RWPE1 (cell line): ENCODE measurements around the gene CNTNAP1.

Source experiments
- CTCF ChIA-PET: fragments of 350-600 bp; sonication (Branson Sonifier 250); formaldehyde crosslinking; extraction: SDS; loops from one replicate; lab custom pipeline; 2021; lab: Yijun Ruan, JAX
- POLR2A ChIA-PET: fragments of 400-600 bp; formaldehyde crosslinking; extraction: SDS; loops from one replicate; lab custom pipeline; 2020; ENCODE audit warnings: antibody characterized with exemption; ENCODE audit not compliant: low non-redundant PET; lab: Yijun Ruan, JAX
- DNase-seq: peaks from one replicate; pipeline ENCODE4 v3.0.0; 2012; ENCODE audit warnings: low spot score
- H3K27ac ChIP-seq: fragments of 450-650 bp; 2 replicates; pipeline ENCODE4 v1.5.1; 2017
- CTCF ChIP-seq: fragments of 450-650 bp; conservative IDR thresholded peaks from 2 replicates; pipeline ENCODE4 v1.5.1; 2017; ENCODE audit warnings: low read depth, mild to moderate bottlenecking

Gene CNTNAP1

GRCh38 chr17:42670789-42671657, 11.3 kb upstream of the CNTNAP1 start:
- CTCF ChIA-PET: interaction anchor here (1.3 kb wide), 1 partner anchor 53 kb away, joined by 4 read pairs; no protein-coding TSS in a partner anchor
- POLR2A ChIA-PET: interaction anchor here (0.6 to 1.1 kb wide), 2 partner anchors 12 to 625 kb away, joined by 3 to 6 read pairs; partner anchors contain the start of gene TUBG2
- TF ChIP-seq CTCF: no peak
- DNase-seq: no peak
- H3K27ac ChIP-seq: peak overlapping the region; percentile 99

GRCh38 chr17:42672038-42672437, 10.3 kb upstream of the CNTNAP1 start:
- peak; percentile 55 for DNase-seq
- CTCF ChIA-PET: interaction anchor here (0.6 to 5.7 kb wide), 4 partner anchors 11 to 188 kb away, joined by 3 to 22 read pairs (median 8); no protein-coding TSS in a partner anchor
- POLR2A ChIA-PET: interaction anchor here (1.1 kb wide), 1 partner anchor 13 kb away, joined by 6 read pairs; the partner anchor contains the start of gene TUBG2
- peak overlapping the region; percentile 99 for H3K27ac ChIP-seq
- TF ChIP-seq CTCF: no peak

- H3K27ac ChIP-seq: peak overlapping the region; percentile 99
- TF ChIP-seq CTCF: no peak
- ChIA-PET POLR2A (no interaction called here), CTCF (interaction anchor here (0.8 to 5.7 kb wide), 5 partner anchors 10 to 95 kb away, joined by 3 to 22 read pairs (median 8); no protein-coding TSS in a partner anchor)
- no peak for DNase-seq
Observed at GRCh38 chr17:42673266-42673884, 9.0 kb upstream of the CNTNAP1 start.

- POLR2A ChIA-PET: interaction anchor here (0.8 kb wide), 1 partner anchor 10 kb away, joined by 3 read pairs; no protein-coding TSS in a partner anchor
- DNase-seq: peak; percentile 52
- TF ChIP-seq CTCF: peak; percentile 54
- CTCF ChIA-PET: interaction anchor here (0.8 to 5.7 kb wide), 6 partner anchors 9 to 96 kb away, joined by 3 to 22 read pairs (median 7); no protein-coding TSS in a partner anchor
- H3K27ac ChIP-seq: peak overlapping the region; percentile 99
Observed at GRCh38 chr17:42673885-42674754, 8.2 kb upstream of the CNTNAP1 start.

- no peak for DNase-seq
- H3K27ac ChIP-seq: peak overlapping the region; percentile 99
- CTCF ChIA-PET: interaction anchor here (0.6 to 5.7 kb wide), 5 partner anchors 13 to 104 kb away, joined by 3 to 22 read pairs (median 8); no protein-coding TSS in a partner anchor
- POLR2A ChIA-PET: interaction anchor here (0.8 kb wide), 1 partner anchor 11 kb away, joined by 3 read pairs; no protein-coding TSS in a partner anchor
- no peak for TF ChIP-seq CTCF
Observed at GRCh38 chr17:42674755-42675347, 7.5 kb upstream of the CNTNAP1 start.
